ENCODE measurements around the gene R3HDM1.
"Not testable (repeated sequence)": the region's sequence is repeated elsewhere in the genome, so short reads cannot be mapped to it uniquely, and the experiment has no call there.

R3HDM1 gene

GRCh38 chr2:135531231-135532197 is at the start of gene R3HDM1:
Gene R3HDM1 (plus strand): TSS chr2:135531484. CDS start chr2:135604846, 73,362 bp downstream.
- peak; percentile 99 for DNase-seq

DNA sequence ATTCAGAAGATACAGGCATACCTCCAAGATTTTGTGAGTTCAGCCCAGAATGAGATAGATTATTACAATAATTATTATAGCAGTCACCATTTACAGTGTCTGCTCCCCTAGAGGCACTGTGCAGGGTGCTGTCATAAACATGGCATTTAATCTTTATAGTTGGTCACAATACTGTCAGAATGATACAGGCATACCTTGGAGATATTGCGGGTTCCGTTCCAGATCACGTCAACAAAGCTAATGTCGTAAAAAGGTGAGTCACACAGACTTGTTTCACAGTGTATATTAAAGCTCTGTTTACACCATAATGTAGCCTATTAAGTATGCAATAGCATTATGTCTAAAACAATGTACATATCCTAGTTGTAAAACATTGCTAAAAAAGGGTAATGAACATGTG is 45.8 kb upstream of the R3HDM1 start:
- no peak for DNase-seq

DNA sequence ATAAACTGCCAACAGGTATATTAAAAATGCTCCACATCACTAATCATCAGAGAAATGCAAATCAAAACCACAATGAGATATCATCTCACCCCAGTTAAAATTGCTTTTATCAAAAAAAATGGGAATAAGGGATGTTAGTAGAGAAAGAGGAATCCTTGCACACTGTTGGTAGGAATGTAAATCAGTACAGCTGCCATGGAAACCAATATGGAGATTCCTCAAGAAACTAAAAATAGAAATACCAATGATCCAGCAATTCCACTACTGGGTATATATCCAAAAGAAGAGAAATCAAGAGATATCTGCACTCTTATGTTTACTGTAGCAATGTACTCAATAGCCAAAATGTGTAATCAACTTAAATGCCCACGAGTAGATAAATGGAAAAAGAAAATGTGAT is 40.9 kb upstream of the R3HDM1 start:
- DNase-seq: no peak

- no peak for DNase-seq
These were observed 36.8 kb upstream of the R3HDM1 start for GRCh38 chr2:135494503-135494902.

GRCh38 chr2:135494917-135495316 is 36.4 kb upstream of the R3HDM1 start:
- no peak for DNase-seq

GRCh38 chr2:135498588-135498987 is 32.7 kb upstream of the R3HDM1 start:
- not testable (repeated sequence) for DNase-seq

DNA sequence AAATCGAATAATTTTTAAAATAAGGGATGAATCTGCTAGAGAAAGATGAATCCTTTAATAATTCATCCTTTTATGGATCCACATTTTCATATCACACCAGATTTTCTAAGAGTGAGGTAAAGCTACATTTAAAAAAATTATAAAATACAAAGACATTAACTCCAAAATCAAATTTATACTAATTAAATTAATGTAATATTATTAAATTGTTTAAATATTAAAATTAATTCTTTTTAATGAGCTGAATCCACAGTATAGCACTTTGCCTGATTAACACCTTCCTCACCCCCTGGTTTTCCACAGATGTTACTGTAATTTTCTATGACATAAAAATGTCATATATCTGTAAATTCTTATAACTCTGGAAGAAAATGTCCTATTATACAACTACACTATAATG is 26.5 kb upstream of the R3HDM1 start:
- no peak for DNase-seq

DNA sequence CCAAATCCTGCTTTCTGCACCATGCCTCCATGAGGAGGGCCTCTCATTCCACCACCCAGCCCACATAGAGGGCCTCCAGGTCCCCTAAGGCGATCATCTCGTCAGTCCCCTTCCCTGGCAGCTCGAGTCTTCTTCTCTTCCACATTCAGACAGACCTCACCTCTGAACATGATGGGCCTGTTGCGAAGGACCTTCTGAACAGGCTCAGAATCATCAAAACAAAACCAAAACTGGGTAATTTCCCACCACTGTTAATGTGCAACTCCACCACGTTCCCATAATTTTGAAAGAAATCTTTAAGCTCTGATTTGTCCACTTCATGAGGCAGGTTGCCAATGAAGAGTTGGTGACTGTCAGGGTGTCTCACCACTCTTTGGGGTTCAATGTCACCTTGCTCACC is 20.7 kb upstream of the R3HDM1 start:
- no peak for DNase-seq

- no peak for DNase-seq
These were observed 19.2 kb upstream of the R3HDM1 start for GRCh38 chr2:135512099-135512498.

DNA sequence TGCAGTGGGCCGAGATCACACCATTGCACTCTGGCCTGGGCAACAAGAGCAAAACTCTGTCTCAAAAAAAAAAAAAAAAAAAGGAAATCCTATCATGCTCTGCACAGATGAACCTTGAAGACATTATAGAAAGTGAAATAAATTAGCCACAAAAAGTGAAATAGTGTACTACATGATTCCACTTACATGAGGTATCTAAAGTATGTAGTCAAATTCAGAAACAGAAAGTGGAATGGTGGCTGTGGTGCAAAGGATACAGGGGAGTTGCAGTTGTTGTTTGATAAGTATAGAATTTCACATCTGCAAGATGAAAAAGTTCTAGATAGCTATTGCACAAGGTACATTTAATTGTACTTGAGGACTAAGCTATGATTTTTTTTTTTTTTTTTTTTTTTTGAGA is 5.5 kb upstream of the R3HDM1 start:
- no peak for DNase-seq

GRCh38 chr2:135528006-135528405 is 3.3 kb upstream of the R3HDM1 start:
- no peak for DNase-seq

GRCh38 chr2:135530313-135531230 is 712 bp upstream of the R3HDM1 start, which contains the start of gene ZRANB3:
Gene ZRANB3 (minus strand): TSS chr2:135531218.
- peak; percentile 99 for DNase-seq

- DNase-seq: no peak
These were observed 1.3 kb downstream of the R3HDM1 start for GRCh38 chr2:135532581-135532980.

- not testable (repeated sequence) for DNase-seq
These were observed 2.3 kb downstream of the R3HDM1 start for GRCh38 chr2:135533545-135533944.

GRCh38 chr2:135546436-135546835 is 15.2 kb downstream of the R3HDM1 start:
- DNase-seq: no peak

GRCh38 chr2:135547311-135547710 is 16.0 kb downstream of the R3HDM1 start:
- DNase-seq: no peak

DNA sequence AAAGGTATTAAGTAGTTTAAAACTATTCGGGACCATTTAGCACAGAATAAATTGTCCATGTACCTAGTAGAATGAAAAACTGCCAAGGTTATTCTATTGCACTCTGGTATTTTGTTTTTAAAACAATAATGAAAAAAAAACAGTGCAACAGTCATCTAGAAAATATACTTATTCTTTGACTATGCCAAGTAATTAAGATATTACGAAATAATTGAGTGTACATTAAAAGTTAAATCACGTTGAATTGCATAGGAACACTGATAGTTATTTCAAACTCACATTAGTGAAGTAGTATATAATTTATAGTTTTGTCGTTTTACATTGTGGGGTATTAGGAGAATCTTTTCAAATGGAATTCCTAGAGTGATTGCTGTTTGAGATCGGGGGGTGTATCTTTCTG is 20.1 kb downstream of the R3HDM1 start:
- no peak for DNase-seq

DNA sequence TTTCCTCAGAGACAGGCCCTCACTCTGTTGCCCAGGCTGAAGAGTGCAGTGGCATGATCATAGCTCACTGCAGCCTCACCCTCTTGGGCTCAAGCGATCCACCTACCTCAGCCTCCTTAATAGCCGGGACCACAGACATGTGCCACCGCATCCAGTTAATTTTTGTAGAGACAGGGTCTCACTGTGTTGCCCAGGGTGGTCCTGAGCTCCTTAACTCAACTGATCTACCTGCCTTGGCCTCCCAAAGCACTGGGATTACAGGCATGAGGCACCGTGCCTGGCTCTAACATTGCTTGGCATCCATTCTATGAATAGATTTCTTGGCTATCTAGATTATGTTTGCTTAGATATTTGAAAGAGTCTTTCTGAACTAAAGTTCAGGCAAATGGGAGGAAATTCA is 21.6 kb downstream of the R3HDM1 start:
- no peak for DNase-seq

DNA sequence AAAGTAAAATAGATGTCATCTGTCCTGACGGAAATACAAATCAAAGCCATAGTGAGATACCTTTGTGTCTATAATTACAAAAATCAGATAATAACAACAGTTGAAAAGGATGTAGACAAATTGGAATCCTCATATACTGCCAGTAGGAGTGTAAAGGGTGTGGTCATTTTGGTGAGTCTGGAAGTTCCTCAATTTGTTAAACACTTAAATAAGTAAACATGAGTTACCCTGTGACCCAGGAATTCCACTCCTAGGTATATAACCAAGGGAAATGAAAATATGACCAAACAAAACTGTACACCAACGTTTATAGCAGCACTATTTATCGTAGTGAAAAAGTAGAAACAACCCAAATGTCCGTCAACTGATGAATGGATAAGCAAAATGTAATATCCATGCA is 24.0 kb downstream of the R3HDM1 start:
- no peak for DNase-seq

- DNase-seq: no peak
These were observed 26.2 kb downstream of the R3HDM1 start for GRCh38 chr2:135557530-135557929.

DNA sequence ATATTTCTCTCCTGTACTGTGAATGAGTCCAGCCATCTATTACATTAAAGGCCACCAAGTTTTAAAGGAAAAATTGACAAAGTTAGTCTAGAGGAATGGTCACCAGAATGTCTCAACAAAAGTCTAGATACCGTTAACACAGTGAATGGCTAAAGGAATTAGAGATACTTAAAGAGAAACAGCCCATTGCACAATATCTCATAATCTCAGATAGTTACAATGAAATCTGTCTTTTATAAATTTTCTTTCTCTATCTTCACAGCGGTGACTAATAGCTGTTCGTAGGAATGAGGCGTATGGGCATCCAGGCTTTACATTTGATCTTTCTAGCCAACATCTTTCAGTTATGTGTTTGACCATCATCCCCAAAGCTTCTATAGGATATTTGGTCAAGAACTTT is 30.6 kb downstream of the R3HDM1 start:
- no peak for DNase-seq

- DNase-seq: no peak
These were observed 32.5 kb downstream of the R3HDM1 start for GRCh38 chr2:135563793-135564192.

DNA sequence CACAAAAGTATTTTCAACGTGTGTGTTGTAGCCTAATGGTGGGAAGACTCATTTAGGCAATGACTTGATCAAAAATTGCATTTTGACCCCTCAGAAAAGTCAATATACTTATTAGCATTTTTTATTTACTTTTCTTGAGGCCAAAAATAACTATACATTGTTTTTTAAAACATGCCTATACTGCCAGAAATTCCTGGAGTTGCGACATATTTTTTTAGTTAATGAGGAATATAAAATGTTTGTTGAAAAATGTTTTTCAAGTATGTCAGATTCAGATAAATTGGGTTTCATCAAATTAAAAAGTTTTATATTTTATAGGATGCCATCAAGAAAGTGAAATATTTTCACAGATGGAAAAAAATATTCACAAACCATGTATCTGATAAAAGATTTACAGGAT is 39.6 kb downstream of the R3HDM1 start:
- no peak for DNase-seq

- no peak for DNase-seq
These were observed 42.3 kb downstream of the R3HDM1 start for GRCh38 chr2:135573620-135574019.
